Breast epithelium (tissue), 3 donors: ENCODE data around the gene NIPAL3.

Experiments used
- POLR2A ChIP-seq: fragments of 450-650 bp; IDR thresholded peaks from one replicate; pipeline ENCODE4 v1.6.1; 2016; ENCODE audit warnings: antibody characterized with exemption, mild to moderate bottlenecking, moderate library complexity
- TF ChIP-seq, protein P1 (sequence below), 3 donors: fragments of 450-650 bp; IDR thresholded peaks; one replicate each; pipeline ENCODE4 v1.5.1; 2016 to 2017; ENCODE audit warnings: antibody characterized with exemption in 3 of 3, mild to moderate bottlenecking in 3 of 3, moderate library complexity in 3 of 3

- TF ChIP-seq, protein P1, sequence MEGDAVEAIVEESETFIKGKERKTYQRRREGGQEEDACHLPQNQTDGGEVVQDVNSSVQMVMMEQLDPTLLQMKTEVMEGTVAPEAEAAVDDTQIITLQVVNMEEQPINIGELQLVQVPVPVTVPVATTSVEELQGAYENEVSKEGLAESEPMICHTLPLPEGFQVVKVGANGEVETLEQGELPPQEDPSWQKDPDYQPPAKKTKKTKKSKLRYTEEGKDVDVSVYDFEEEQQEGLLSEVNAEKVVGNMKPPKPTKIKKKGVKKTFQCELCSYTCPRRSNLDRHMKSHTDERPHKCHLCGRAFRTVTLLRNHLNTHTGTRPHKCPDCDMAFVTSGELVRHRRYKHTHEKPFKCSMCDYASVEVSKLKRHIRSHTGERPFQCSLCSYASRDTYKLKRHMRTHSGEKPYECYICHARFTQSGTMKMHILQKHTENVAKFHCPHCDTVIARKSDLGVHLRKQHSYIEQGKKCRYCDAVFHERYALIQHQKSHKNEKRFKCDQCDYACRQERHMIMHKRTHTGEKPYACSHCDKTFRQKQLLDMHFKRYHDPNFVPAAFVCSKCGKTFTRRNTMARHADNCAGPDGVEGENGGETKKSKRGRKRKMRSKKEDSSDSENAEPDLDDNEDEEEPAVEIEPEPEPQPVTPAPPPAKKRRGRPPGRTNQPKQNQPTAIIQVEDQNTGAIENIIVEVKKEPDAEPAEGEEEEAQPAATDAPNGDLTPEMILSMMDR (IDR thresholded peaks at IDR 0.05) = no peak
- TF ChIP-seq POLR2A = no peak
Measured at GRCh38 chr1:24392982-24393650, 22.5 kb upstream of the NIPAL3 start.
